ENCODE data around the gene NPC2. TPM values are rescaled to one million over a fixed set of nuclear protein-coding genes. Genes with fewer than 3 reads are reported as not detected.

Gene NPC2
- total RNA-seq, 4 donors from 2014 or later, result 119 to 205 (median 162) TPM

GRCh38 chr14:74465335-74465734, 27.8 kb downstream of the NPC2 start:
- no peak for TF ChIP-seq POLR2AphosphoS5 (IDR thresholded peaks at IDR 0.05)
- H3K4me1 ChIP-seq, result peaks cover 0 to 11% (median 5%) of the 10 kb centered on the region in 4 donors
- intact Hi-C loops (cut with DNase I), result no loop called here
- no peak overlapping the region for H3K4me3 ChIP-seq
- peaks cover 0 to 6% (median 0%) of the 10 kb centered on the region in 4 donors for H3K36me3 ChIP-seq
- H3K27ac ChIP-seq (replicated peaks in 1 of 4), result no peak overlapping the region
- DNase-seq (ENCODE audit: extremely low spot score), result no peak
- no peaks in the 10 kb centered on the region for H3K27me3 ChIP-seq
- no peaks in the 10 kb centered on the region for H3K9me3 ChIP-seq
- 100% methylated on average over 2 of the region's 2 CpGs for WGBS

GRCh38 chr14:74464785-74465184, 28.3 kb downstream of the NPC2 start:
- TF ChIP-seq EP300 (IDR thresholded peaks at IDR 0.05) (no peak), POLR2A (IDR thresholded peaks at IDR 0.05; ENCODE audit: low read depth) (no peak), CTCF (IDR thresholded peaks at IDR 0.05) (no peak), POLR2AphosphoS5 (IDR thresholded peaks at IDR 0.05) (no peak)
- peaks cover 0 to 6% (median 0%) of the 10 kb centered on the region in 4 donors for H3K36me3 ChIP-seq
- no peaks in the 10 kb centered on the region for H3K27me3 ChIP-seq
- peaks cover 0 to 12% (median 5%) of the 10 kb centered on the region in 4 donors for H3K4me1 ChIP-seq
- no peak for DNase-seq (ENCODE audit: extremely low spot score)
- no peak overlapping the region for H3K4me3 ChIP-seq
- H3K27ac ChIP-seq (replicated peaks in 1 of 4), result no peak overlapping the region
- H3K9me3 ChIP-seq, result no peaks in the 10 kb centered on the region
- intact Hi-C loops (cut with DNase I), result no loop called here
- 94% methylated on average over 2 of the region's 3 CpGs for WGBS

- Histone ChIP-seq H3K9me3 (no peaks in the 10 kb centered on the region), H3K27ac (replicated peaks in 1 of 4) (no peak overlapping the region), H3K27me3 (no peaks in the 10 kb centered on the region), H3K4me3 (no peak overlapping the region), H3K36me3 (peaks cover 0 to 3% (median 0%) of the 10 kb centered on the region in 4 donors), H3K4me1 (peaks cover 0 to 11% (median 4%) of the 10 kb centered on the region in 4 donors)
- intact Hi-C loops (cut with DNase I), result no loop called here
- no peak for DNase-seq (ENCODE audit: extremely low spot score)
- 87% methylated on average over 5 of the region's 5 CpGs for WGBS
- TF ChIP-seq POLR2AphosphoS5 (IDR thresholded peaks at IDR 0.05) (no peak), EP300 (IDR thresholded peaks at IDR 0.05) (no peak), POLR2A (IDR thresholded peaks at IDR 0.05; ENCODE audit: low read depth) (no peak), CTCF (IDR thresholded peaks at IDR 0.05) (no peak)
Measured at GRCh38 chr14:74463697-74464096, 29.4 kb downstream of the NPC2 start.

GRCh38 chr14:74462993-74463392, 30.1 kb downstream of the NPC2 start:
- DNase-seq (ENCODE audit: extremely low spot score), result no peak
- TF ChIP-seq POLR2AphosphoS5 (IDR thresholded peaks at IDR 0.05), result no peak
- TF ChIP-seq CTCF (IDR thresholded peaks at IDR 0.05), result no peak
- TF ChIP-seq POLR2A (IDR thresholded peaks at IDR 0.05; ENCODE audit: low read depth), result no peak
- Histone ChIP-seq H3K27me3 (no peaks in the 10 kb centered on the region), H3K27ac (replicated peaks in 1 of 4) (no peak overlapping the region), H3K4me3 (no peak overlapping the region), H3K9me3 (no peaks in the 10 kb centered on the region), H3K4me1 (peaks cover 0 to 8% (median 3%) of the 10 kb centered on the region in 4 donors), H3K36me3 (no peaks in the 10 kb centered on the region)
- intact Hi-C loops (cut with DNase I), result no loop called here
- WGBS, result 96% methylated on average over 3 of the region's 3 CpGs

GRCh38 chr14:74459976-74460375, 33.1 kb downstream of the NPC2 start:
- intact Hi-C loops (cut with DNase I), result no loop called here
- DNase-seq (ENCODE audit: extremely low spot score), result no peak
- WGBS, result 75% methylated on average over 6 of the region's 6 CpGs
- TF ChIP-seq POLR2AphosphoS5 (IDR thresholded peaks at IDR 0.05) (no peak), EP300 (IDR thresholded peaks at IDR 0.05) (no peak), POLR2A (IDR thresholded peaks at IDR 0.05; ENCODE audit: low read depth) (no peak), CTCF (IDR thresholded peaks at IDR 0.05) (no peak)
- Histone ChIP-seq H3K4me1 (peaks cover 0 to 8% (median 3%) of the 10 kb centered on the region in 4 donors), H3K27ac (replicated peaks in 1 of 4) (no peak overlapping the region), H3K4me3 (no peak overlapping the region), H3K27me3 (no peaks in the 10 kb centered on the region), H3K36me3 (no peaks in the 10 kb centered on the region), H3K9me3 (no peaks in the 10 kb centered on the region)

All from esophagus muscularis mucosa (tissue), 4 donors.